ENCODE data around the gene FLRT1. TPM values are rescaled to one million over a fixed set of nuclear protein-coding genes. Genes with fewer than 3 reads are reported as not detected.

FLRT1 gene
- polyA plus RNA-seq (2.6 and 3.5 TPM in 2 replicates), polyA minus RNA-seq (11.9 and 12.4 TPM in 2 replicates)

- H3K4me2 ChIP-seq (ENCODE audit: low read length) = peak within 1 kb of the TSS; percentile 68
- no peaks in the 10 kb centered on the region for H3K79me2 ChIP-seq (replicated peaks; ENCODE audit: insufficient read depth, low read length)
- no peaks in the 10 kb centered on the region for H3K9me2 ChIP-seq (ENCODE audit: insufficient read depth, low read length)
- no peaks in the 10 kb centered on the region for H3K9me3 ChIP-seq (ENCODE audit: low read length)
- H2AFZ ChIP-seq (ENCODE audit: low read depth, low read length) = no peak within 1 kb of the TSS
- H3K27me3 ChIP-seq (ENCODE audit: insufficient read depth, low read depth, low read length) = no peaks in the 10 kb centered on the region
- peak within 1 kb of the TSS; percentile 69 for H3K9ac ChIP-seq (ENCODE audit: low read length)
- H3F3A ChIP-seq (ENCODE audit: insufficient read depth, low read length, poor library complexity, severe bottlenecking) = no peaks in the 10 kb centered on the region
- peak within 1 kb of the TSS; percentile 90 for H3K4me3 ChIP-seq (ENCODE audit: low read length)
- TF ChIP-seq POLR2AphosphoS5 (IDR thresholded peaks at IDR 0.05) (no peak), EP300 (conservative IDR thresholded peaks at IDR 0.05; ENCODE audit: poor library complexity, severe bottlenecking) (no peak), TAF1 (IDR thresholded peaks at IDR 0.05; ENCODE audit: low read depth) (no peak), REST (IDR thresholded peaks at IDR 0.05; ENCODE audit: borderline replicate concordance) (no peak), CTCF (IDR thresholded peaks at IDR 0.05; ENCODE audit: poor library complexity, severe bottlenecking) (no peak), RAD21 (conservative IDR thresholded peaks at IDR 0.05) (no peak), SMC3 (conservative IDR thresholded peaks at IDR 0.05; ENCODE audit: poor library complexity) (no peak), EZH2 (IDR thresholded peaks at IDR 0.05; ENCODE audit: borderline replicate concordance, insufficient read depth, low read length, poor library complexity, severe bottlenecking) (no peak), MXI1 (conservative IDR thresholded peaks at IDR 0.05; ENCODE audit: poor library complexity, severe bottlenecking) (no peak)
- no peaks in the 10 kb centered on the region for H4K20me1 ChIP-seq (ENCODE audit: insufficient read depth)
- no peaks in the 10 kb centered on the region for H3K36me3 ChIP-seq (ENCODE audit: insufficient read depth, low read length)
- peak within 1 kb of the TSS; percentile 45 for H3K27ac ChIP-seq (ENCODE audit: low read length)
Measured at GRCh38 chr11:64035576-64035975, at the start of gene FLRT1. Gene FLRT1, plus strand, starts transcription at chr11:64035931. Its CDS starts 80,337 bp downstream, at chr11:64116268.

- Histone ChIP-seq H3K79me2 (replicated peaks; ENCODE audit: insufficient read depth, low read length) (peaks cover 23% of the 10 kb centered on the region), H3K4me2 (ENCODE audit: low read length) (peak within 1 kb of the TSS; percentile 96), H3K27ac (ENCODE audit: low read length) (peak within 1 kb of the TSS; percentile 89), H3F3A (ENCODE audit: insufficient read depth, low read length, poor library complexity, severe bottlenecking) (no peaks in the 10 kb centered on the region), H3K9me2 (ENCODE audit: insufficient read depth, low read length) (no peaks in the 10 kb centered on the region), H3K4me3 (ENCODE audit: low read length) (peak within 1 kb of the TSS; percentile 98), H3K9me3 (ENCODE audit: low read length) (no peaks in the 10 kb centered on the region), H3K27me3 (ENCODE audit: insufficient read depth, low read depth, low read length) (no peaks in the 10 kb centered on the region), H2AFZ (ENCODE audit: low read depth, low read length) (peak within 1 kb of the TSS; percentile 56), H3K9ac (ENCODE audit: low read length) (peak within 1 kb of the TSS; percentile 88), H4K20me1 (ENCODE audit: insufficient read depth) (no peaks in the 10 kb centered on the region), H3K36me3 (ENCODE audit: insufficient read depth, low read length) (no peaks in the 10 kb centered on the region)
- TF ChIP-seq RAD21 (conservative IDR thresholded peaks at IDR 0.05) (peak; percentile 38), MXI1 (conservative IDR thresholded peaks at IDR 0.05; ENCODE audit: poor library complexity, severe bottlenecking) (peak; percentile 79), TAF1 (IDR thresholded peaks at IDR 0.05; ENCODE audit: low read depth) (peak; percentile 84), SMC3 (conservative IDR thresholded peaks at IDR 0.05; ENCODE audit: poor library complexity) (peak; percentile 44), EP300 (conservative IDR thresholded peaks at IDR 0.05; ENCODE audit: poor library complexity, severe bottlenecking) (peak; percentile 51), EZH2 (IDR thresholded peaks at IDR 0.05; ENCODE audit: borderline replicate concordance, insufficient read depth, low read length, poor library complexity, severe bottlenecking) (no peak), CTCF (IDR thresholded peaks at IDR 0.05; ENCODE audit: poor library complexity, severe bottlenecking) (no peak), POLR2AphosphoS5 (IDR thresholded peaks at IDR 0.05) (peak; percentile 90), REST (IDR thresholded peaks at IDR 0.05; ENCODE audit: borderline replicate concordance) (peak; percentile 81)
Measured at GRCh38 chr11:63986156-63986931, 49.4 kb upstream of the FLRT1 start, which contains the start of gene OTUB1. Gene OTUB1, plus strand, starts transcription at chr11:63986438. Its CDS starts 19 bp downstream, at chr11:63986457.

Data from neural cell (in vitro differentiated cells).